ENCODE data around the gene MXI1. TPM values are rescaled to one million over a fixed set of nuclear protein-coding genes. Genes with fewer than 3 reads are reported as not detected.

The MXI1 gene
- total RNA-seq, 1 experiment from 2014 or later: 25.8 TPM

DNA sequence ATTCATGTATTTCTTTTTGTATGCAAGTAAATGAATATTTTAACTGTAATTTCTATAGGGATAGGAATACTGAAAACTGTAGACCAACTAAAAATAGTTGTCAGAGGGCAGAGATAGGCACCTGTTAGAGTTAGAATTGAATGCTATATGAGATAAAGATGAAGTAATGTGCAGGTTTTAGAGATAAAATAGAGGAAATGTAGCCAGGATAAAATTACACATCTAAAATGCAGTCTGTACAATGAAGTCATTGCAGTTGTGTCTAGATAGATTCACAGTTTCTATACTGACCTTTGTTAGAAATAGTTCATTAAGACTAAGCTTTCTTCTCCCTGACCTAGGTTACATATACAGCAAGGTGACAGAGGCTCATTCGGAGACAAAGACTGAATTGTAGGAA lies 51.1 kb downstream of the MXI1 start:
- H3K4me3 ChIP-seq: no peak overlapping the region
- H3K9me3 ChIP-seq (ENCODE audit: insufficient read depth, low read depth): no peaks in the 10 kb centered on the region
- no TSS peak for BruUV-seq (replicated peaks)
- no peaks in the 10 kb centered on the region for H3K36me3 ChIP-seq (ENCODE audit: low read depth)
- H3K4me1 ChIP-seq (replicated peaks; ENCODE audit: insufficient read depth): no peaks in the 10 kb centered on the region
- no peaks in the 10 kb centered on the region for H3F3A ChIP-seq (ENCODE audit: insufficient read depth, low read depth)
- H3K27me3 ChIP-seq (ENCODE audit: insufficient read depth, low read depth): no peaks in the 10 kb centered on the region
- no peaks in the 10 kb centered on the region for H3K79me2 ChIP-seq (ENCODE audit: low read depth)
- TF ChIP-seq EZH2 (IDR thresholded peaks at IDR 0.05; ENCODE audit: low read depth) (no peak), CTCF (conservative IDR thresholded peaks at IDR 0.05) (no peak)
- no peaks in the 10 kb centered on the region for H3K9me2 ChIP-seq (ENCODE audit: insufficient read depth)
- CTCF ChIA-PET: interaction anchor here (0.6 kb wide), 1 partner anchor 52 kb away, joined by 3 read pairs; no protein-coding TSS in a partner anchor
- no peak for DNase-seq
- H3K27ac ChIP-seq: no peak overlapping the region
- intact Hi-C loops (cut with micrococcal nuclease; ENCODE audit: unreplicated experiment): no loop called here
- POLR2A ChIA-PET (ENCODE audit: unreplicated experiment): no interaction called here
- H2AFZ ChIP-seq: no peak overlapping the region
- no peak overlapping the region for H3K4me2 ChIP-seq
- no peaks in the 10 kb centered on the region for H4K20me1 ChIP-seq (ENCODE audit: insufficient read depth)

- Histone ChIP-seq H3K27me3 (ENCODE audit: insufficient read depth, low read depth) (no peaks in the 10 kb centered on the region), H3K4me1 (replicated peaks; ENCODE audit: insufficient read depth) (no peaks in the 10 kb centered on the region), H3K4me2 (no peak overlapping the region), H3K9me3 (ENCODE audit: insufficient read depth, low read depth) (no peaks in the 10 kb centered on the region), H3K4me3 (no peak overlapping the region), H3K9me2 (ENCODE audit: insufficient read depth) (no peaks in the 10 kb centered on the region), H3K79me2 (ENCODE audit: low read depth) (no peaks in the 10 kb centered on the region), H2AFZ (no peak overlapping the region), H3K36me3 (ENCODE audit: low read depth) (no peaks in the 10 kb centered on the region), H4K20me1 (ENCODE audit: insufficient read depth) (no peaks in the 10 kb centered on the region), H3F3A (ENCODE audit: insufficient read depth, low read depth) (no peaks in the 10 kb centered on the region), H3K27ac (no peak overlapping the region)
- intact Hi-C loops (cut with micrococcal nuclease; ENCODE audit: unreplicated experiment): no loop called here
- POLR2A ChIA-PET (ENCODE audit: unreplicated experiment): no interaction called here
- TF ChIP-seq CTCF (conservative IDR thresholded peaks at IDR 0.05) (no peak), EZH2 (IDR thresholded peaks at IDR 0.05; ENCODE audit: low read depth) (no peak)
- CTCF ChIA-PET: no interaction called here
- no TSS peak for BruUV-seq (replicated peaks)
- no peak for DNase-seq
These were observed 51.9 kb downstream of the MXI1 start for GRCh38 chr10:110259317-110259716.

DNA sequence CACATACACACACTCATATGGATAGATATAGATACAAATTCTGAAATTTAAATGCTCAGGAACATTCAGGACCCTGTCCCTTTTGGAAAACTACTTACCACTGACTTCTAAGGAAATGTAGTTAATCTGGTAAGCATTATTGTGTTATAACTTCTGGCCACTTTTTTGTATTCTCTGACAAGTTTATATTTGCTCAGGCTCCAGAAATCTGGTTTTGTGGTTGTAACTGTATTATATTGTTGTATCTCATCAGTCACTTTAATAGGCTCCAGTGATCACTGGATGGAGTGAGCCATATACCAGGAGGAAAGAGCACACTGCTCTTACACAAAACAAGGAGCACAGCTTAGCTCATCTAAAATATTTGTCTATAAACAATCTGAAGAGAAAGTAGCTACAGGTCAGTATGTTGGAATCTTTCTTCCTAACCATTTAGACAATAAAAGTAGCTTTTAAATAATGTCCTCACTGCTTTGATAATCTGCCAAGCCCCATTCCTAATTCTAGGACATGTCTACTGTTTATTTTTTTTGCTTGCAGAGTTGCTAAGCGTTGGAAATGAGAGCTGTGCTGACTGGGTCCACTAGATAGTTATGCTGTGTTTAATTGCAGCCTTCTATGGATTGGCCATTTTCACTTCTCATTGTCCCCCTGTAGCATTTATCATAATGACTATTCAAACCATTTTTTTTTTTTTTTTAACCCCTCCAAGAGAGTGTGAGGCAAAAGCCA lies 53.5 kb downstream of the MXI1 start:
- H3K79me2 ChIP-seq (ENCODE audit: low read depth): no peaks in the 10 kb centered on the region
- no peak overlapping the region for H3K4me2 ChIP-seq
- TF ChIP-seq EZH2 (IDR thresholded peaks at IDR 0.05; ENCODE audit: low read depth): no peak
- TF ChIP-seq CTCF (conservative IDR thresholded peaks at IDR 0.05): no peak
- H3K4me1 ChIP-seq (replicated peaks; ENCODE audit: insufficient read depth): no peaks in the 10 kb centered on the region
- no peak overlapping the region for H3K27ac ChIP-seq
- intact Hi-C loops (cut with micrococcal nuclease; ENCODE audit: unreplicated experiment): no loop called here
- H3K27me3 ChIP-seq (ENCODE audit: insufficient read depth, low read depth): no peaks in the 10 kb centered on the region
- ChIA-PET POLR2A (ENCODE audit: unreplicated experiment) (no interaction called here), CTCF (no interaction called here)
- no peaks in the 10 kb centered on the region for H4K20me1 ChIP-seq (ENCODE audit: insufficient read depth)
- no TSS peak for BruUV-seq (replicated peaks)
- no peaks in the 10 kb centered on the region for H3K9me3 ChIP-seq (ENCODE audit: insufficient read depth, low read depth)
- no peak for DNase-seq
- no peaks in the 10 kb centered on the region for H3F3A ChIP-seq (ENCODE audit: insufficient read depth, low read depth)
- H3K36me3 ChIP-seq (ENCODE audit: low read depth): no peaks in the 10 kb centered on the region
- H2AFZ ChIP-seq: no peak overlapping the region
- H3K9me2 ChIP-seq (ENCODE audit: insufficient read depth): no peaks in the 10 kb centered on the region
- no peak overlapping the region for H3K4me3 ChIP-seq

Data from PC-9 (cell line).